HepG2 (cell line): Measurements from ENCODE around the gene CLIC6. TPM values are rescaled to one million over a fixed set of nuclear protein-coding genes. Genes with fewer than 3 reads are reported as not detected.

Experiments used
- ASH2L ChIP-seq: fragments of 300-600, 200-600 bp; sonication (generic); IDR thresholded peaks from 2 replicates; pipeline ENCODE4 v1.7.0; 2017; ENCODE audit warnings: low read depth, mild to moderate bottlenecking, moderate library complexity, mixed read lengths, low read length; ENCODE audit not compliant: insufficient read length
- ERF ChIP-seq: IDR thresholded peaks from 2 replicates; pipeline ENCODE4 v1.6.1; 2018; ENCODE audit warnings: missing biosample characterization, missing genetic modification reagents
- EZH2 ChIP-seq: conservative IDR thresholded peaks from 2 replicates; pipeline ENCODE4 v1.6.1; 2012; ENCODE audit warnings: mild to moderate bottlenecking, low read depth, low read length, moderate library complexity
- FOXO4 ChIP-seq: sonication (generic); formaldehyde crosslinking; conservative IDR thresholded peaks from 2 replicates; pipeline ENCODE4 v1.8.1; 2023; ENCODE audit warnings: missing genetic modification reagents
- FOXP1 ChIP-seq, 2 experiments: fragments of 450-650 bp in 1 of 2; IDR thresholded peaks; 2 replicates each; pipeline ENCODE4 v1.6.1; 2017 to 2018; ENCODE audit warnings: antibody characterized with exemption in 1 of 2
- KLF12 ChIP-seq: sonication (generic); formaldehyde crosslinking; IDR thresholded peaks from 2 replicates; pipeline ENCODE4 v1.4.0; 2020; ENCODE audit warnings: missing genetic modification reagents, borderline replicate concordance
- LCORL ChIP-seq, 2 experiments: fragments of 450-650 bp in 1 of 2; sonication (generic) in 1 of 2; formaldehyde crosslinking in 1 of 2; IDR thresholded peaks; 2 replicates each; pipeline versions ENCODE4 v1.5.0 to v1.6.1; 2017 to 2020; ENCODE audit warnings: antibody characterized with exemption in 1 of 2, missing genetic modification reagents in 1 of 2
- POLR2G ChIP-seq: fragments of 200-400 bp; formaldehyde crosslinking; IDR thresholded peaks from 2 replicates; pipeline ENCODE4 v1.6.1; 2018; ENCODE audit warnings: mild to moderate bottlenecking, low read depth, low read length, moderate library complexity
- PPARG ChIP-seq: conservative IDR thresholded peaks from 2 replicates; pipeline ENCODE4 v1.6.1; 2016; ENCODE audit warnings: missing biosample characterization, missing genetic modification reagents
- PRPF4 ChIP-seq: fragments of 200-400 bp; formaldehyde crosslinking; IDR thresholded peaks from 2 replicates; pipeline ENCODE4 v1.6.1; 2016; ENCODE audit warnings: low read length, low read depth; ENCODE audit not compliant: poor library complexity, severe bottlenecking
- RBM39 ChIP-seq: fragments of 200-400 bp; formaldehyde crosslinking; IDR thresholded peaks from one replicate; pipeline ENCODE4 v1.6.1; 2018; ENCODE audit warnings: antibody characterized with exemption, mild to moderate bottlenecking, low read depth, low read length; ENCODE audit not compliant: poor library complexity, severe bottlenecking
- RNF2 ChIP-seq: fragments of 450-650 bp; conservative IDR thresholded peaks from 2 replicates; pipeline ENCODE4 v1.6.1; 2016; ENCODE audit warnings: low read depth
- RXRA ChIP-seq: sonication (generic); formaldehyde crosslinking; IDR thresholded peaks from 2 replicates; pipeline ENCODE4 v1.5.1; 2020; ENCODE audit warnings: missing genetic modification reagents
- SALL2 ChIP-seq: sonication (generic); formaldehyde crosslinking; IDR thresholded peaks from 2 replicates; pipeline ENCODE4 v1.8.1; 2023; ENCODE audit warnings: mild to moderate bottlenecking, missing genetic modification reagents, inconsistent platforms
- STAT5B ChIP-seq: sonication (generic); formaldehyde crosslinking; IDR thresholded peaks from 2 replicates; pipeline ENCODE4 v1.4.0; 2020; ENCODE audit warnings: missing genetic modification reagents
- YEATS2 ChIP-seq: sonication (generic); formaldehyde crosslinking; IDR thresholded peaks from 2 replicates; pipeline ENCODE4 v1.4.0; 2020; ENCODE audit warnings: missing genetic modification reagents, borderline replicate concordance
- ZBTB26 ChIP-seq: IDR thresholded peaks from 2 replicates; pipeline ENCODE4 v1.6.1; 2016; ENCODE audit warnings: missing compliant biosample characterization, missing genetic modification reagents, borderline replicate concordance
- ZKSCAN1 ChIP-seq: fragments of 150-350 bp; IDR thresholded peaks from 2 replicates; pipeline ENCODE4 v1.6.1; 2014; ENCODE audit warnings: low read length
- ZNF205 ChIP-seq: IDR thresholded peaks from 2 replicates; pipeline ENCODE4 v1.6.1; 2018; ENCODE audit warnings: missing biosample characterization, missing genetic modification reagents
- ZNF230 ChIP-seq: sonication (generic); formaldehyde crosslinking; IDR thresholded peaks from 2 replicates; pipeline ENCODE4 v1.4.0; 2020; ENCODE audit warnings: mild to moderate bottlenecking, missing genetic modification reagents
- polyA plus RNA-seq, 8 experiments: library from polyadenylated mRNA; depleted of rRNA in 3 of 8; stranded (reverse) in 7 of 8; unstranded in 1 of 8; fragments of >200 nt; fragmentation: Illumina TruSeq in 4 of 8; extraction: Trizol in 4 of 8; gene quantifications; 2 replicates each; pipeline versions ENCODE4 v1.2.1 to v1.2.3, GENCODE V29; 2011 to 2016; ENCODE audit warnings: low read depth in 4 of 8, missing spikeins in 1 of 8, mixed read lengths in 1 of 8; ENCODE audit not compliant: insufficient read depth in 1 of 8
- total RNA-seq, 5 experiments: library from RNA; depleted of rRNA; stranded (reverse); fragments of >200 nt; fragmentation: Illumina TruSeq; extraction: Trizol; gene quantifications; 2 replicates each; pipeline ENCODE4 v1.2.3, GENCODE V29; 2016; ENCODE audit warnings: low read depth in 1 of 5
- TF ChIP-seq, protein P1 (sequence below): sonication (generic); formaldehyde crosslinking; IDR thresholded peaks from 2 replicates; pipeline ENCODE4 v1.8.0; 2022; ENCODE audit warnings: low read depth, missing genetic modification reagents
- TF ChIP-seq, protein P2 (sequence below): sonication (generic); formaldehyde crosslinking; IDR thresholded peaks from 2 replicates; pipeline ENCODE4 v1.4.0; 2020; ENCODE audit warnings: missing genetic modification reagents
- TF ChIP-seq, protein P3 (sequence below): sonication (generic); formaldehyde crosslinking; IDR thresholded peaks from 2 replicates; pipeline ENCODE4 v1.5.1; 2020; ENCODE audit warnings: mild to moderate bottlenecking, missing genetic modification reagents, borderline replicate concordance

The CLIC6 gene
- total and polyA plus RNA-seq, 2 of the 13 experiments (the other 11 are each of a cell fraction or from before 2014, with no cell fraction given), result not detected

DNA sequence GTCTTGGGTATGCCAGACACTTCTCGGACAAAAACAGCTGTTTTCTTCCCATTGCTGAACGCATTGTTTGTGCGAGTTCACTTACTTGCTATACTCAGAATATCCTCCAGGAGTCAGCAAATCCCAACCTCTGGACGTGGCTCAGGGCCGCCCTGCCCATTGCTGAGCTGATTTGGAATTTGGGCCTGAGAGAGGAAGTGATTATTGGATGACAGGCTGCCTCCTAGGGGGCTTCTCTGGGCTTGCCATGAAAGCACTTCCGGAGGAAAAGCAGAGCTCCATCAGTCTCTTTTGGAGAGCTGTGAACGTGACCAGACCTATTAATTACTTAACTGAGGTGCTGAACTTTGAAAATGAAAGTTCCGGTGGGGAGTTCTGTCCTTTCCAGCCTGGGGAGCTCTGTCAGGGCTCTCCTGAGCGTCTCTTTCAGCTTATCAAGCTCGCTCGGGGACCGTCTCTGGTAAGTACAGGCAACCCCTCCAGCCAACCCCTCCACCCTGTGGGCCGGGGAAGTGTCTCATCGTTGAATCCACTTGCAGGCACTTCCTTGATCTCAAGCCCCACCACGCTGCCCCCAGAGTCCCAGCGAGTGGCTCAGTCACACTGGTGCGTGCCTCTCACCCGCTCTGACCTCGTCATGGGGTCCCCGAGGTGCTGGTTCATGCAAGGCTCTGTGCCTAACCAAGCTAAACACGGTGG, 76.9 kb downstream of the CLIC6 start (continued):
- TF ChIP-seq ZBTB26 (CRISPR knock-in tag) (no peak), ERF (CRISPR knock-in tag) (peak; percentile 62; the same call in 1 of the 2 replicates), PPARG (CRISPR knock-in tag) (no peak; the same call in 1 of the 2 replicates), ZNF205 (CRISPR knock-in tag) (no peak), FOXP1 (IDR thresholded peaks at IDR 0.05) (no peak), FOXP1 (CRISPR knock-in tag; IDR thresholded peaks at IDR 0.05) (no peak), ZKSCAN1 (no peak), PRPF4 (no peak), EZH2 (no peak), KLF12 (CRISPR knock-in tag) (no peak), FOXO4 (no peak), SALL2 (CRISPR knock-in tag) (peak; percentile 67; the same call in 1 of the 2 replicates), RNF2 (no peak), RBM39 (no peak), STAT5B (CRISPR knock-in tag) (no peak), YEATS2 (CRISPR knock-in tag) (peak; percentile 55; the same call in 1 of the 2 replicates), ZNF230 (CRISPR knock-in tag) (no peak), LCORL (IDR thresholded peaks at IDR 0.05) (peak; percentile 66; the same call in 1 of the 2 replicates), LCORL (CRISPR knock-in tag; IDR thresholded peaks at IDR 0.05) (peak; percentile 86), ASH2L (no peak), POLR2G (0 out of 2 replicates have a peak, but pooled peaks have one; percentile 38), RXRA (CRISPR knock-in tag) (no peak)
- TF ChIP-seq, protein P1, sequence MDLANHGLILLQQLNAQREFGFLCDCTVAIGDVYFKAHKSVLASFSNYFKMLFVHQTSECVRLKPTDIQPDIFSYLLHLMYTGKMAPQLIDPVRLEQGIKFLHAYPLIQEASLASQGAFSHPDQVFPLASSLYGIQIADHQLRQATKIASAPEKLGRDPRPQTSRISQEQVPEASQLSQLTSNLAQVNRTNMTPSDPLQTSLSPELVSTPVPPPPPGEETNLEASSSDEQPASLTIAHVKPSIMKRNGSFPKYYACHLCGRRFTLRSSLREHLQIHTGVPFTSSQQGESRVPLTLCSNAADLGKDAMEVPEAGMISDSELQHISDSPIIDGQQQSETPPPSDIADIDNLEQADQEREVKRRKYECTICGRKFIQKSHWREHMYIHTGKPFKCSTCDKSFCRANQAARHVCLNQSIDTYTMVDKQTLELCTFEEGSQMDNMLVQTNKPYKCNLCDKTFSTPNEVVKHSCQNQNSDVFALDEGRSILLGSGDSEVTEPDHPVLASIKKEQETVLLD (CRISPR knock-in tag), result no peak
- TF ChIP-seq, protein P2, sequence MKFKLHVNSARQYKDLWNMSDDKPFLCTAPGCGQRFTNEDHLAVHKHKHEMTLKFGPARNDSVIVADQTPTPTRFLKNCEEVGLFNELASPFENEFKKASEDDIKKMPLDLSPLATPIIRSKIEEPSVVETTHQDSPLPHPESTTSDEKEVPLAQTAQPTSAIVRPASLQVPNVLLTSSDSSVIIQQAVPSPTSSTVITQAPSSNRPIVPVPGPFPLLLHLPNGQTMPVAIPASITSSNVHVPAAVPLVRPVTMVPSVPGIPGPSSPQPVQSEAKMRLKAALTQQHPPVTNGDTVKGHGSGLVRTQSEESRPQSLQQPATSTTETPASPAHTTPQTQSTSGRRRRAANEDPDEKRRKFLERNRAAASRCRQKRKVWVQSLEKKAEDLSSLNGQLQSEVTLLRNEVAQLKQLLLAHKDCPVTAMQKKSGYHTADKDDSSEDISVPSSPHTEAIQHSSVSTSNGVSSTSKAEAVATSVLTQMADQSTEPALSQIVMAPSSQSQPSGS (CRISPR knock-in tag), result no peak
- TF ChIP-seq, protein P3, sequence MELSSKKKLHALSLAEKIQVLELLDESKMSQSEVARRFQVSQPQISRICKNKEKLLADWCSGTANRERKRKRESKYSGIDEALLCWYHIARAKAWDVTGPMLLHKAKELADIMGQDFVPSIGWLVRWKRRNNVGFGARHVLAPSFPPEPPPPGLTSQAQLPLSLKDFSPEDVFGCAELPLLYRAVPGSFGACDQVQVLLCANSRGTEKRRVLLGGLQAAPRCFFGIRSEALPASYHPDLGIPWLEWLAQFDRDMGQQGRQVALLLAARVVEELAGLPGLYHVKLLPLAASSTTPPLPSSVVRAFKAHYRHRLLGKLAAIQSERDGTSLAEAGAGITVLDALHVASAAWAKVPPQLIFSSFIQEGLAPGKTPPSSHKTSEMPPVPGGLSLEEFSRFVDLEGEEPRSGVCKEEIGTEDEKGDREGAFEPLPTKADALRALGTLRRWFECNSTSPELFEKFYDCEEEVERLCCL (CRISPR knock-in tag), result 0 out of 2 replicates have a peak, but pooled peaks have one; percentile 40
